Tibial artery (tissue), 4 donors: ENCODE results near the gene PRR14L.

Experiments used
- DNase-seq, 2 donors: peaks; one replicate each; pipeline ENCODE4 v3.0.0-alpha.2; 2019
- H3K27ac ChIP-seq, 2 donors: fragments of 200-600 bp; sonication (generic) in 1 of 2; 1 replicate in 1 of 2; 2 replicates in 1 of 2; pipeline ENCODE4 v1.5.1; 2018 to 2019; ENCODE audit warnings: mild to moderate bottlenecking in 1 of 2
- H3K27me3 ChIP-seq, 2 donors: fragments of 200-600 bp; sonication (generic) in 1 of 2; one replicate each; pipeline versions ENCODE4 v1.5.1 to v1.6.0; 2016 to 2019
- H3K36me3 ChIP-seq, 3 donors: fragments of 200-600 bp; sonication (generic) in 2 of 3; one replicate each; pipeline ENCODE4 v1.5.1; 2016 to 2019; ENCODE audit warnings: mild to moderate bottlenecking in 2 of 3
- H3K4me1 ChIP-seq, 4 donors: fragments of 200-600 bp; sonication (generic) in 2 of 4; 1 replicate in 3 of 4; 2 replicates in 1 of 4; pipeline ENCODE4 v1.5.1; 2016 to 2019
- H3K4me3 ChIP-seq, 2 donors: fragments of 200-600 bp; sonication (generic) in 1 of 2; 1 replicate in 1 of 2; 2 replicates in 1 of 2; pipeline ENCODE4 v1.5.1; 2018 to 2019; ENCODE audit warnings: mild to moderate bottlenecking in 2 of 2
- H3K9me3 ChIP-seq, 3 donors: fragments of 200-600 bp; sonication (generic) in 1 of 3; one replicate each; pipeline ENCODE4 v1.5.1; 2016 to 2019
- intact Hi-C: fragments of 100-400 bp; cut with DNase I; formaldehyde crosslinking; loops from one replicate; pipeline ENCODE4 v1.15.0; 2023; ENCODE audit warnings: low total_unique reads
- TF ChIP-seq, protein P1 (sequence below), 2 experiments: fragments of 200-600 bp in 1 of 2; fragments of 450-650 bp in 1 of 2; IDR thresholded peaks; one replicate each; pipeline ENCODE4 v1.5.1; 2017 to 2019; ENCODE audit warnings: antibody characterized with exemption in 2 of 2, mild to moderate bottlenecking in 1 of 2, moderate library complexity in 1 of 2

Gene PRR14L

DNA sequence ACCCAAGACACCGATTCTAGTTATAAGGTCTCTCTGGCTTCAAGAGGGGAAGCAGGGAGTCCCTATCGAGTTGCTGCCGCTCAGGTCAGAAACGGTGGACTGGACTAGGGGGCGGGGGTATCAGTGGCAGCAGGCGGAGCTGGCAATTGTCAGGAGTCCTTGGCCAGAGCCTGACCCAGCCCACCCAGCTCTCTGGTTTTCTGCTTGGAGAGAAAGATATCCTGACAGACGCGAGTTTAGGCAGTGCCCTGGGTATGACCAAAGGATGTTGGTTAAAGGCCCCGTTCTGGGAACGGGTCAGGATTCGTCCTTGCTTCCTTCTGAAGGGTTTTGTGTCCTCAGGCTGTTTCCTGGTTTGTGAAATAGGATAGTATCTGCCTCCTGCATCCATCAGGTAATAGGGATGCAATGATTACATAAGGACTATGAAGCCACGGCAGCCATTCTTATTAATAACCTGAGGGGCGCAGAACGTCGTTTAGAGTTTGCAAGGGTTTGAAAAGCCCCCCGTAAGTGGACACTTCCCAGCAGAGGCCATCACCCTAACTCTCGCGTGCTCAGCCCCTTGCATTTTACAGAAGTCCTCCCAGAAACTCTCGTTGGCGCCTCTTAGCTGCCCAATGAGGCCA is 3.2 kb upstream of the PRR14L start:
- no peaks in the 10 kb centered on the region for H3K27me3 ChIP-seq
- H3K4me3 ChIP-seq, result peak overlapping the region; percentile 83 to 89
- H3K4me1 ChIP-seq, result peaks cover 0 to 48% (median 41%) of the 10 kb centered on the region in 4 donors
- peak overlapping the region; percentile 89 to 97 for H3K27ac ChIP-seq
- intact Hi-C loops, result loop anchor here (5.0 kb wide), 1 partner anchor 91 kb away; the partner anchor contains the start of gene PISD
- DNase-seq, result peak; percentile 37 to 72
- no peaks in the 10 kb centered on the region for H3K9me3 ChIP-seq
- TF ChIP-seq, protein P1, sequence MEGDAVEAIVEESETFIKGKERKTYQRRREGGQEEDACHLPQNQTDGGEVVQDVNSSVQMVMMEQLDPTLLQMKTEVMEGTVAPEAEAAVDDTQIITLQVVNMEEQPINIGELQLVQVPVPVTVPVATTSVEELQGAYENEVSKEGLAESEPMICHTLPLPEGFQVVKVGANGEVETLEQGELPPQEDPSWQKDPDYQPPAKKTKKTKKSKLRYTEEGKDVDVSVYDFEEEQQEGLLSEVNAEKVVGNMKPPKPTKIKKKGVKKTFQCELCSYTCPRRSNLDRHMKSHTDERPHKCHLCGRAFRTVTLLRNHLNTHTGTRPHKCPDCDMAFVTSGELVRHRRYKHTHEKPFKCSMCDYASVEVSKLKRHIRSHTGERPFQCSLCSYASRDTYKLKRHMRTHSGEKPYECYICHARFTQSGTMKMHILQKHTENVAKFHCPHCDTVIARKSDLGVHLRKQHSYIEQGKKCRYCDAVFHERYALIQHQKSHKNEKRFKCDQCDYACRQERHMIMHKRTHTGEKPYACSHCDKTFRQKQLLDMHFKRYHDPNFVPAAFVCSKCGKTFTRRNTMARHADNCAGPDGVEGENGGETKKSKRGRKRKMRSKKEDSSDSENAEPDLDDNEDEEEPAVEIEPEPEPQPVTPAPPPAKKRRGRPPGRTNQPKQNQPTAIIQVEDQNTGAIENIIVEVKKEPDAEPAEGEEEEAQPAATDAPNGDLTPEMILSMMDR (IDR thresholded peaks at IDR 0.05), result no peak
- peaks cover 0 to 11% (median 0%) of the 10 kb centered on the region in 3 donors for H3K36me3 ChIP-seq

DNA sequence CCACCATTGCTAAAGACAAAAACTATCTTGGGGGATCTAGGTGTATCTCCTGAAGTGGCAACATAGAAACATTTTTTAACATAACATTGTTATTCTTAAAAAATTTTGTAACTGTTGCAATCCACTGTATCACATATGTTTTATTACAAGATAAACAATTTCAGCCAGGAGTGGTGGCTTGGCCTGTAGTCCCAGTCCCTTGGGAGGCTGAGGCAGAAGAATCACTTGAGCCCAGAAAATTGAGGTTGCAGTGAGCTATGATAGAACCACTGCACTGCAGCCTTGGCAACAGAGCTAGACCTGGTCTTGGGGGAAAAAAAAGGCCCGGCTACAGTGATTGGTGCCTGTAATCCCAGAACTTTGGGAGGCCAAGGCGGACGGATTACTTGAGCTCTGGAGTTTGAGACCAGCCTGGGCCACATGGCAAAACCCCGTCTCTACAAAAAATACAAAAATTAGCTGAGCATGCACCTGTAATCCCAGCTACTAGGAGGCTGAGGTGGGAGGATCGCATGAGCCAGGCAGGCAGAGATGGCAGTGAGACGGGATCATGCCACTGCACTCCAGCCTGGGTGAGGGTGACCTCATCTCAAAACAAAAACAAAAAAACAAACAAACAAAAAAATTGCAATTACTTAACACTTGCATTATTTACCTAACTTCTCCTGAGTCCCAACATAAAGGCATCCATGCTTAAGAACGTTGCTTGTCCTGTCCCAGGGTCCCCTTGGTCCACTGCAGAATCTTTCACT is 2.3 kb upstream of the PRR14L start:
- Histone ChIP-seq H3K27me3 (no peaks in the 10 kb centered on the region), H3K9me3 (no peaks in the 10 kb centered on the region), H3K4me3 (peak overlapping the region in 1 of 2 donors; percentile 83), H3K36me3 (peaks cover 0 to 5% (median 0%) of the 10 kb centered on the region in 3 donors), H3K4me1 (peaks cover 0 to 54% (median 48%) of the 10 kb centered on the region in 4 donors), H3K27ac (peak overlapping the region; percentile 89 to 97)
- intact Hi-C loops, result loop anchor here (5.0 kb wide), 1 partner anchor 90 kb away; the partner anchor contains the start of gene PISD
- no peak for DNase-seq
- TF ChIP-seq, protein P1 (IDR thresholded peaks at IDR 0.05), result no peak

DNA sequence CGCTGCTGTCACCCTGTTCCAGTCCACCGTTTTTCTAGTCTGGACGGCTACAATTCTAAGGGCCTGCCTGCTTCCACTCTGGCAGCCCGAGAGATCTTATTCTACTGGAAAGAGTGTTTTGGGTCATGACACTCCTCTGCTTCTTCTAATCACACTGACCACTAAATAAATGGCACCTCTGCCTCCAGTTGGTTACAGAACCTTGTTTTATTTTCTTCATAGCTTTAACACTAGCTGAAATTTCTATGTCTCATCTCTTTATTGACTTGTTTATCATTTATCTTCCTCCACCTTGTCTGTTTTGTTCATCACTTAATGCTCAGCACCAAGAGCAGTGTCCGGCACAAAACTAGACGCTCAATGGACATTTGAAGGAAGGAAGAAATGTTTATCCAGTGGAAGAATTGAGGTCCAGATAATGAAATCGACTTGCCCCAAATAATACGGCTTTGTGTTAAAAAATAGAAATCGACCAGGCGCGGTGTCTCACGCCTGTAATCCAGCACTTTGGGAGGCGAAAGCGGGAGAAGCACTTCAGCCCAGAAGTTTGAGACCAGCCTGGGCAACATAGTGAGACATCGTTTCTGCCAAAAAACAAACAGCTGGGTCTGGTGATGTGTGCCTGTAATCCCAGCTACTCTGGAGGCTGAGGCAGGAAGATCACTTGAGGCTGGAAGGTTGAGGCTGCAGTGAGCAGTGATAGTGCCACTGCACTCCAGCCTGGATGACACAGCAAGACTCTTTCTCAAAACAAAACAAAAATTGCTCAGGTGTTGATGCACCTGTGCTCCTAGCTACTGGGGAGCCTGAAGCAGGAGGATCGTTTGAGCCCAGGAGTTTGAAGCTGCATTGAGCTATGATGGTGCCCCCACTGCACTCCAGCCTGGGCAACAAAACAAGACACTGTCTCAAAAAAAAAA is 693 bp upstream of the PRR14L start:
- intact Hi-C loops, result loop anchor here (5.0 kb wide), 1 partner anchor 88 kb away; the partner anchor contains the start of gene PISD
- TF ChIP-seq, protein P1 (IDR thresholded peaks at IDR 0.05), result no peak
- no peaks in the 10 kb centered on the region for H3K27me3 ChIP-seq

DNA sequence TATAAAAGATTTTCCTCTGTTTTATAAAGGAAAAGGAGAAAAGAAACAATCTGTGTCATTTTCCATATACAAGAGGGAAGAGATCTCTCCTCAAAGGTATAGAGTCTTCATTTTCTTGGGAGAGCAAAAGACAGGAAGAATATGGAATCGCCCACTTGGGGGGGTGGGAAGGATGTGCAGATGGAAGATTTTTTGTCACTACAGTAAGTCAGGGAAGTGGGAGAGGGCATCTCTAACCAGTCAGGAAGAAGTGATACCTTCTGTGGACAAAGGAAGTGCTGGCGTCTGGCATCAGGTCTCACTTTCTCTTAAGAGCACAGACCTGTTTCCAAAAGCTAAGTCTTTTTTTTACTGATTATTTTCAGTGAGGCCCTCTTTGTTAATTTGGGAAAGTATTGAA is 1.4 kb downstream of the PRR14L start:
- Histone ChIP-seq H3K9me3 (no peaks in the 10 kb centered on the region), H3K27ac (peak overlapping the region in 1 of 2 donors; percentile 88), H3K4me3 (peak overlapping the region; percentile 86 to 88), H3K27me3 (no peaks in the 10 kb centered on the region), H3K36me3 (peaks cover 0 to 9% (median 0%) of the 10 kb centered on the region in 3 donors), H3K4me1 (peaks cover 0 to 45% (median 34%) of the 10 kb centered on the region in 4 donors)
- intact Hi-C loops, result no loop called here
- no peak for DNase-seq
- TF ChIP-seq, protein P1 (IDR thresholded peaks at IDR 0.05), result no peak

More for the DNA sequence above, 693 bp upstream of the PRR14L start:
- Histone ChIP-seq H3K27ac (peak overlapping the region; percentile 86 to 88), H3K36me3 (peaks cover 0 to 9% (median 0%) of the 10 kb centered on the region in 3 donors), H3K9me3 (no peaks in the 10 kb centered on the region), H3K4me1 (peaks cover 0 to 57% (median 46%) of the 10 kb centered on the region in 4 donors), H3K4me3 (peak overlapping the region; percentile 86 to 88)
- no peak for DNase-seq

DNA sequence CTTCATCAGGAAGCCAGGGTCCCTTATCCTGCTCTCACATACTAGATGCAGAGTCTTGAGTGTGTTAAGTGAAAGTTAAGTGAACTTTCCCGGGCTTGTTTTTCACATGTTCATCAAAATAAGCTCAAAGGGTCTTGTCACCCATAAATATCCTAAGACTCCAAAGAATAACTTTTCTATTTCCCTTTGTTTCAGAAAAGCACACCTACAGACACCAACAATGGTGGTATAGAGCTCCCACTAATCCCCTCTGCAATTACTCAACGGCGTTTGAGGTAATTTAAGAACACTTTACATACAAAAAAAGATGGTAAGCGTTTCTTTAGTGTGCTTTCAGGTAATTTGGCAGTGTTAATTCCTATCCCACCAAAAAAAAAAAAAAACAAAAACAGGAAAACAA is 2.5 kb downstream of the PRR14L start:
- intact Hi-C loops, result no loop called here

More for the DNA sequence above, 2.5 kb downstream of the PRR14L start:
- Histone ChIP-seq H3K4me1 (peaks cover 0 to 35% (median 26%) of the 10 kb centered on the region in 4 donors), H3K4me3 (no peak overlapping the region), H3K27ac (no peak overlapping the region), H3K27me3 (no peaks in the 10 kb centered on the region), H3K9me3 (no peaks in the 10 kb centered on the region), H3K36me3 (peaks cover 0 to 9% (median 5%) of the 10 kb centered on the region in 3 donors)
- DNase-seq, result no peak
- TF ChIP-seq, protein P1 (IDR thresholded peaks at IDR 0.05), result no peak
